ENCODE results near the gene PCDHB6. TPM values are rescaled to one million over a fixed set of nuclear protein-coding genes. Genes with fewer than 3 reads are reported as not detected.
"Not testable (repeated sequence)": the region's sequence is repeated elsewhere in the genome, so short reads cannot be mapped to it uniquely, and the experiment has no call there.

The PCDHB6 gene
- total RNA-seq, 1 experiment from 2014 or later: 1.9 TPM

- no peak for ATAC-seq
- TF ChIP-seq POLR2AphosphoS5 (IDR thresholded peaks at IDR 0.05; ENCODE audit: low read depth, low read length) (no peak), REST (IDR thresholded peaks at IDR 0.05; ENCODE audit: insufficient read depth in 1 of 2, low read depth in 2 of 2, low read length in 1 of 2) (no peak), TCF7L2 (IDR thresholded peaks at IDR 0.05; ENCODE audit: low read depth, low read length) (no peak), CTCF (IDR thresholded peaks at IDR 0.05) (no peak), SIN3A (IDR thresholded peaks at IDR 0.05; ENCODE audit: borderline replicate concordance, insufficient read depth, low read depth, low read length) (no peak)
- ChIA-PET POLR2A (interaction anchor here (0.6 kb wide), 1 partner anchor 29 kb away, joined by 3 read pairs; no protein-coding TSS in a partner anchor), CTCF (interaction anchor here (0.5 to 0.9 kb wide), 3 partner anchors 99 to 354 kb away, joined by 3 read pairs; no protein-coding TSS in a partner anchor)
- Histone ChIP-seq H3K36me3 (ENCODE audit: control insufficient read depth, insufficient read depth, low read length) (no peaks in the 10 kb centered on the region), H3K27me3 (ENCODE audit: control insufficient read depth, insufficient read depth, low read length) (peaks cover 2% of the 10 kb centered on the region), H3K4me3 (ENCODE audit: low read depth in 2 of 2, low read length in 2 of 2) (no peak overlapping the region), H3K4me1 (ENCODE audit: control insufficient read depth, insufficient read depth, low read length) (no peaks in the 10 kb centered on the region), H3K9me3 (ENCODE audit: control insufficient read depth, insufficient read depth, low read depth, low read length) (peaks cover 16% of the 10 kb centered on the region; the same call in 1 of the 2 replicates), H3K27ac (ENCODE audit: low read length) (no peak overlapping the region)
- in situ Hi-C loops (cut with HindIII; ENCODE audit: low pct_unique_long_range_greater_than_20kb, low sequenced_read_pairs) (loop anchor here (25.0 kb wide), 2 partner anchors 109 to 141 kb away; partner anchors contain the start of genes PCDHB2, PCDHGA1, PCDHGA2 and PCDHGA3), intact Hi-C loops (cut with micrococcal nuclease; ENCODE audit: unreplicated experiment) (no loop called here)
- DNase-seq (ENCODE audit: low read depth, low spot score): no peak
- no TSS peak for BruUV-seq (replicated peaks)
These were observed 46.5 kb downstream of the PCDHB6 start for GRCh38 chr5:141196363-141196762.

- no peak for TF ChIP-seq POLR2AphosphoS5 (IDR thresholded peaks at IDR 0.05; ENCODE audit: low read depth, low read length)
- TF ChIP-seq REST (IDR thresholded peaks at IDR 0.05; ENCODE audit: insufficient read depth in 1 of 2, low read depth in 2 of 2, low read length in 1 of 2): no peak
- TF ChIP-seq TCF7L2 (IDR thresholded peaks at IDR 0.05; ENCODE audit: low read depth, low read length): no peak
- TF ChIP-seq CTCF (IDR thresholded peaks at IDR 0.05): peak; percentile 81
- TF ChIP-seq SIN3A (IDR thresholded peaks at IDR 0.05; ENCODE audit: borderline replicate concordance, insufficient read depth, low read depth, low read length): no peak
- BruUV-seq (replicated peaks): no TSS peak
- no peak within 1 kb of the TSS for H3K27ac ChIP-seq (ENCODE audit: low read length)
- H3K27me3 ChIP-seq (ENCODE audit: control insufficient read depth, insufficient read depth, low read length): no peaks in the 10 kb centered on the region; the same call in 1 of the 2 replicates
- no peaks in the 10 kb centered on the region for H3K36me3 ChIP-seq (ENCODE audit: control insufficient read depth, insufficient read depth, low read length)
- H3K4me1 ChIP-seq (ENCODE audit: control insufficient read depth, insufficient read depth, low read length): no peaks in the 10 kb centered on the region
- DNase-seq (ENCODE audit: low read depth, low spot score): peak; percentile 32
- peak within 1 kb of the TSS; percentile 41 to 65 for H3K4me3 ChIP-seq (ENCODE audit: low read depth in 2 of 2, low read length in 2 of 2)
- H3K9me3 ChIP-seq (ENCODE audit: control insufficient read depth, insufficient read depth, low read depth, low read length): peaks cover 16% of the 10 kb centered on the region; the same call in 1 of the 2 replicates
- in situ Hi-C loops (cut with HindIII; ENCODE audit: low pct_unique_long_range_greater_than_20kb, low sequenced_read_pairs) (loop anchor here (25.0 kb wide), 2 partner anchors 112 to 138 kb away; partner anchors contain the start of genes PCDHB2, PCDHGA1, PCDHGA2 and PCDHGA3), intact Hi-C loops (cut with micrococcal nuclease; ENCODE audit: unreplicated experiment) (no loop called here)
- ChIA-PET POLR2A (interaction anchor here (0.5 kb wide), 1 partner anchor 46 kb away, joined by 7 read pairs; no protein-coding TSS in a partner anchor), CTCF (interaction anchor here (0.6 to 2.0 kb wide), 8 partner anchors 9 to 364 kb away, joined by 3 to 8 read pairs (median 5); partner anchors contain the start of genes PCDHB12, PCDHB14, PCDHB2 and PCDHB8)
- ATAC-seq: peak; percentile 94
These were observed 49.7 kb downstream of the PCDHB6 start, which contains the start of gene PCDHB11 for GRCh38 chr5:141199359-141200235. TSS of gene PCDHB11 (plus strand) at chr5:141199627. CDS start at chr5:141199775, 148 bp downstream.

- H3K27ac ChIP-seq (ENCODE audit: low read length); H3K27me3 ChIP-seq (ENCODE audit: control insufficient read depth, insufficient read depth, low read length); ATAC-seq; H3K4me1 ChIP-seq (ENCODE audit: control insufficient read depth, insufficient read depth, low read length); POLR2A ChIA-PET; DNase-seq (ENCODE audit: low read depth, low spot score); H3K9me3 ChIP-seq (ENCODE audit: control insufficient read depth, insufficient read depth, low read depth, low read length); intact Hi-C loops (cut with micrococcal nuclease; ENCODE audit: unreplicated experiment); H3K4me3 ChIP-seq (ENCODE audit: low read depth in 2 of 2, low read length in 2 of 2); in situ Hi-C loops (cut with HindIII; ENCODE audit: low pct_unique_long_range_greater_than_20kb, low sequenced_read_pairs); H3K36me3 ChIP-seq (ENCODE audit: control insufficient read depth, insufficient read depth, low read length); BruUV-seq (replicated peaks); CTCF ChIA-PET: not testable (repeated sequence)
These were observed 51.3 kb downstream of the PCDHB6 start for GRCh38 chr5:141201126-141201525.

Data from Panc1 (cell line).